Umbilical cord (tissue), 2 donors: ENCODE results near the gene GRID1. TPM values are rescaled to one million over a fixed set of nuclear protein-coding genes. Genes with fewer than 3 reads are reported as not detected.
A peak's percentile ranks its signal among the peaks of the same experiment; 100 is the strongest.

Source experiments
- DNase-seq: peaks from one replicate; pipeline ENCODE4 v3.0.0-alpha.2; 2015; ENCODE audit warnings: low spot score
- total RNA-seq: library from RNA; depleted of rRNA; stranded (reverse); fragments of >200 nt; gene quantifications from one replicate; pipeline ENCODE4 v1.2.3, GENCODE V29; 2014; ENCODE audit warnings: low replicate concordance; ENCODE audit not compliant: insufficient read depth

The GRID1 gene
- total RNA-seq = 7.2 TPM

DNA sequence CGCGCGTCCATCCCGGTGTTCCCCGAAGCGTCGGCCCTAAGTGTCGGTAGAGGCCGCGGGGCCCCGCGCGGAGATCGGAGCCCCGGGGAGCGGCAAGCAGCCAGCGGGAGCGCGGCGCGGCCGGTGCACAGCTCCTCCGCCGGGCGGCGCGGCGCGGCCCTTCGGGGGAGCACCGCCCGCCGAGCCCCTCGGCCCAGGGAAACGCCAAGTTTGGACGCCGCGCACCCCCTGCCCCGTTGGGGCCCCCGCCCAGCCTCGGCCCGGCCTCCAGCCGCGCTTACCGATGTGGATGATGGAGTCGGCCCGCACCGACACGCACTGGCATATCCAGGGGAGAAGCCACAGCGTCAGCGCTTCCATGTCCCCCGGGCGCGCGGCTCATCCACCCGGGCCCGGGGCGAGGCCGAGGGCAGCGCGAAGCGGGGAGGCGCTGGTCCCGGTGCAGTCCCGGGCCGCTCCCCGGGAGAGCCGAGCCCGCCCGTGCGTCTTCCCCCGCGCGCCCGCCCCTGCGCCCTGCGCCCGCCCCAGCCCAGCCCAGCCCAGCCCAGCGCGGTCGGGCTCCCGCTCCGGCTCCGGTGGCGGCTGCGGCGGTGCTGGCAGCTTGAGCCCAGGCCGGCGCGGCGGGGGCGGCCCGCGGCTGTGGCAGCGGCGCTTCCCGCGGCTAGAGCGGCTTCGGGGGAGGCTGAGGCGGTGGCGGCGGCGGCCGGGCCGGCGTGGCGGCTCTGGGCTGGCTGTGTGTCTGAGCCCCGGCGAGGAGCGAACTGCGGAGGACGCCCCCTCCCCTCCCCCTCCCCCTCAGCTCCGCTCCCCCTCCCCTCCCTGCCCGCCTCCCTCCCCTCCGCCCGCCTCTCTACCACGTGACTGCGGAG is at the start of gene GRID1:
TSS of gene GRID1 (minus strand) at position 763 of the 869 bp plus-strand sequence.
- DNase-seq = peak; percentile 54

DNA sequence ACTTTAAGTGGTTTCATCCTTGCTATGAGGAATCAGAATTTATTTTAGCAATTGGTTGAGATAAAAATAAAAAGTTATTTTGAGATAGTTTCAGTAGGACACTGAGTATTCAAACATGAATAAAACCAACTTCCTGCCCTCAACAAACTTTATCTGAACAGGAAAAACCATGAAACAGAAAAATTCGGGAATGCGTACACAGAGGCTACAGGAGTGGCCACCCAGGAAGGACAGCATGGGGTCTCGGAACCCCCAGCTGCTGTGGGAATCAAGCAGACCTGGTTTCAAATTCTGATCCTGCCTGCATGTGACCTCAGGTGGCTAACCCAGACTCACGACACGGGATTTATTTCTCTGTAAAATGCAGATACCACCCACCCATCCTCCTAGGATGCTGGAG is 49.0 kb upstream of the GRID1 start:
- DNase-seq = no peak

DNA sequence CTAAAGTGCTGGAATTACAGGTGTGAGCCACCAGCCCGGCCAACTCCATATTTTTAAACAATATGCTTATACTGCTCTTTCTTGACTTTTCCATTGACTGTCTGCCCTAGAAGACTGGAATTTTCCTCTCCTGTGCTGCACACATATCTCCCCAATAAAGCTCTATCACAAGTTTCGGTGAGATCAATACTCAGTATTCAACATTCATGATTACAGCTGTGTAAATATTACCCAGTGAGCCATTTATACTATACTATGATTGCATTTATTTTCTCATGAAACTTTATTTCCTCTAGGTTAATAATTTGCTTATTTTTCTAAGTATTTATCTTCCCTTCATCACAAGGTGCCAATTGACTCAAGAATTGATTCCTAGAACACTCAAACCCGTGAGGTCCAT is 48.5 kb upstream of the GRID1 start:
- DNase-seq = no peak

DNA sequence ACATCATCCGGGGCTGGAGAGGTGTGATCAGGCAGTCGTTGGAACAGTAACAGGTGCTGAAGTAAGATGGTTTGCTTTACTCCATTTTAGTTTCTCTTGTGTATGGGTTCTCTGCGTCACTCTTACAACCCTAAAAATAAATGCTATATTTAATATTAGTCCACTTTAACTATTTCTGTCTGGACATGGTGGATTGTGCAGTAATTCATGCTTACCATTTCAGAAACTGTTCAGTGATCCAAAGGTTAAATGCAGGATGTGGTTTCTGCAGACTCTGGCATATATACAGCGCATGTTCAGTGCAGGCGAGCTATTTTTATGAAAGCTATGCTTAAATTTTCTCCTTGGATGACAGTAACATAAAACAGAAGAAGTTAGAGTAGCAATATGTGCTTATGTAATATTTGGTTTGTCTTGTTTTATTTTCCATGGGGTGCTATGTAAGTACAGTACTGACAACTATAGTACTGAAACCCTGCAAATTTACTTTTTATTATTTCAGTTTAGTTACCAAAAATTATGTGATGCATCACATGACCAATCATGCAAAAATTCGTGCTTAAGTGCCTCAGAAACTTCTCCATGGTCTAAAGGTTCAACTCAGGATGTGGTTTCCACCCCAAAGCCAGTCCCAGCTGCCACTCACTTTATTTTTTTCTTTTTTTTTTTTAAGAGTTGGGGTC is 46.6 kb upstream of the GRID1 start:
- peak; percentile 94 for DNase-seq

DNA sequence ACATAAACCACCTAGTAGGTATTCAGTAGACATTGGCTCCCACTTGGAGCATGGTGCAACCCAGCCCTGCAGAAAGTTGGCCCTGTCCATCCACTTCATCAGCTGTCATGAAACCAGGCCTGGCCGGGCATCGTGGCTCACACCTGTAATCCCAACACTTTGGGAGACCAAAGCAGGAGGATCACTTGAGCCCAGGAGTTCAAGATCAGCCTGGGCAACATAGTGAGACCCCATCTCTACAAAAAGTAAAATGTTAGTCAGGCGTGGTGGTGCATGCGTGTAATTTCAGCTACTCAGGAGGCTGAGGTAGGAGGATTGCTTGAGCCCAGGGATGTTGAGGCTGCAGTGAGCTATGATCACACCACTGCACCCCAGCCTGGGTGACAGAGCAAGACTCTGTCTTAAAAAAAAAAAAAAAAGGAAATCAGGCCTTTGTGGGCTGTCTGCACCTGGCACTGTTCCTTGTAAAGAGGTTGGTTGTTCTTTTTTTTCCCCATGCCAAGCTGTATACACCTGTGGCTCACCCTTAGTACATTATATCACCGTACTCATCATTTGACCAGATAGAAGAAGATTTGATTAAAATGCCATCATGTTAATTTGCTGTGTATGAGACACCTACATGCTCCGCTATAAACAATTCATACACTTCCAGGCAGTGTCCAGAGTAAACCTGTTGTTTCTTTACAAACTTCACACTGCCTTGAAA is 45.4 kb upstream of the GRID1 start:
- DNase-seq = no peak

DNA sequence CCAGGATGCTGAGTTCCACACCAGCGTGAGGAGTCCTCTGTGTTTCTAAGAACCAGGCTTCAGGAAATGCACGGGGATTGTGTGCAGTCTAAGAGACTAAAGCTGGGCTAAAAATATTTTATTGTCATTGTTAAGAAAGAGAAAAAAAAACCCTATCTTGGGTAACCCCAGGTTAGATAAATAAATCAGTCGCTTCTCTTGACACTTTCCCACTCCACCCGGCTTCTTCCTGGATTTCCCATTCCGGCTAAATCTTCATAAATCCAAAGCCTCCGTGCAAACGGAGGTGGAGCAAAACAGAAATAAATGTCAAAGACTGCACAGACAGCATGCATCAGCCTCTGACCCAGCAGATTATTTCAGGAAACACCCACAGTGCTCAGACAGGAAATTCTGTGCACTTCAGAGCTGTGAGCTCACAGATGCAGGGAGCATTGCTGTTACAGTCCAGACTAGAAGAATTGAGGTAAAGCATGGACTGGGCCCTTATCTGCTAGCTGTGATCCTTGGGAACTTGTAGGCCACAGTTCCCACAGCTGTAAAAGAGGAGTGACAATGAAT is 44.8 kb upstream of the GRID1 start:
- peak; percentile 98 for DNase-seq

DNA sequence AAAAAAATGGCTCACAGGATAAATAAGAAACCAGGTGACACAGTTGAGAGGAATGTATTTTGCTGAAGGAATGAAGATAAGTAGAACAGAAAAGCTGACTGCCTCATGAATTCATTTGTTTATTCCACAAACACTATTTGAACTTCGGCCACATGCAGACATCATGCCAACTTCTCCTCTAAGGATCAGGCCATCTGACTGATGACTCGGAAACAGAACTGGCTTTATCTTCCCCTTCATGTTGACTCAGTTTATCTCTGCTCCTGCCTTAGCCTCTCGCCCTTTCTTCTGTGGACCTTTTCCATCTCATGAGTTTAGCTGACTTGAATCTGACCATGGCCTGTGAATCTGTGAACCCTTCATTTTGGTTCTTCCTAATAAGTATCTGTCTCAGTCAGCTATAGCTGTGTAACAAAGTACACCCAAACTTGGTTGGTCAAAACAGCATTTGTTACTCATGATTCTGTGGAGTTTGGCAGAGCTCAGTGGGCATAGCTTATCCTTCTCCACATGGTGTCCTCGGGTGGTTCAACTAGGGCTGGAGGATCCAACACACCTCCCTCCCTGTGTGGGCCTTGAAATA is 44.0 kb upstream of the GRID1 start:
- no peak for DNase-seq

DNA sequence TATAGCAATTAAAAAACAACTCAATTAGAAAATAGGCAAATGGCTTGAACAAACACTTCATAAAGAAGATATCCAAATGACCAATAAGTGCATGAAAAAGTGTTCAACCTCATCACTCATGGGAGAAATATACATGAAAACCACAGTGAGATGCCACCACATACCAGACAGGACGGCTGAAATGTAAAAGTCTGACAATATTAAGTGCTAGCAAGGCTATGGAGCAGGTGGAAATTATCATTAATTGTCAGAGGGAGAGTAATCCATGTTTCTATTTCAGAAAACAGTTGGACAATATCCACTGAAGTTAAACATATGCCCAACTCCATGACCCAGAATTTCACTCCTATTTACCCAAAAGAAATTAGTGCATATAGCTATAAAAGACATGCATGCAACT is 42.6 kb upstream of the GRID1 start:
- DNase-seq = no peak

DNA sequence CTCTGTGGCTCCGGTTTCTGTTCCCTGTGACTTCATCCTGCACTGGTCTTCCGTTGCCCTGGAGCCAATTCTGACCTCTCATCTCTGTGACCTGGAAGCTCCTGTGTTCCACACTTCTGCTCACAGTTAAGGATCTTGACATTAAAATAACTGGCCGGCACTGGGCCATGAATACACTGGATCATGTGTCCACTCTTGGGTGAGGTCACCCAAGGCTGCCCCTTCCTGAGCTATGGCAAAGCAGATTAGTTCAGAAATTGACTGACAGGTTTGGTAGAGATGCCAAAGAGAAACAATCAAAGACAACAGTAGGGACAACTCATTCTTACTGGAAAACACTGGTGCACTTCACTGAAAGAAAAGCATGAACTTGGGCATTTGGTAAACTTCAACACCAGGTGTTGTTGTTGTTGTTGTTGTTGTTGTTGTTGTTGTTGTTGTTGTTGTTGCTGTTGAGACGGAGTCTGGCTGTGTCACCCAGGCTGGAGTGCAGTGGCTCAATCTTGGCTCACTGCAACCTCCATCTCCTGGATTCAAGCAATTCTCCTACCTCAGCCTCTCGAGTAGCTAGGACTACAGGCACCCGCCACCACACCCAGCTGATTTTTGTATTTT is 36.7 kb upstream of the GRID1 start:
- DNase-seq = no peak

DNA sequence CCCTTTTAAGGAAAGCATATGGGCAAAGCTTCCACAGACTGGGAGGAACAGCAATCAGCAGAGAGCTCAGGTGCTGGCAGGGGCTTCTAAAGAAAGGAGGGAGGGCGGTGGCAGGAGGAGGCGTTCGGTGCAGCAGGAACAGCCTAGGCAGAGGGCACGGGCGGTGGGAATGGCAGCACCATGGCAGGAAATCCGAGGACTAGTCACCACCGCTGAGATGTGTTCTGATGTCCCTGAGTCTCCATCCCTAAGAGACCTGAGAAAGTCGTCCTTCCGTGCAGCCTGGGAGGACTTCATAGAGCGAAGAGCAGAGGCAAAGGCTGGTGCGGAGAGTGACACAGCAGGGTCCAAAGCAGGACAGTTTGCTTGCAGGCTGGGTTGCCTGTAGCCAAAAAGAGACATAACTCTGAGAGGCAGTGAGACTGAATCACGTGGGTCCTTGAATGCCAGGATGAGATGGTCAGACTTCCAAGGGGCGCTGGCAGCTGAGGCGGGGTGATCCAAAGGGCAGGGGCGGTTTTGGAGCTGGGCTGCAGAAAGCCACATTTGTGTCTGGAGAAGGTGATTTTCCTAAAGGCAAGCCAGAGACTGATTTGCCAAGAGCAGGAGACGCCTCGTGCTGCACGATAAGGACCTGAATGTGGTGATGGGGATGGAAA is 35.8 kb upstream of the GRID1 start:
- DNase-seq = peak; percentile 38

DNA sequence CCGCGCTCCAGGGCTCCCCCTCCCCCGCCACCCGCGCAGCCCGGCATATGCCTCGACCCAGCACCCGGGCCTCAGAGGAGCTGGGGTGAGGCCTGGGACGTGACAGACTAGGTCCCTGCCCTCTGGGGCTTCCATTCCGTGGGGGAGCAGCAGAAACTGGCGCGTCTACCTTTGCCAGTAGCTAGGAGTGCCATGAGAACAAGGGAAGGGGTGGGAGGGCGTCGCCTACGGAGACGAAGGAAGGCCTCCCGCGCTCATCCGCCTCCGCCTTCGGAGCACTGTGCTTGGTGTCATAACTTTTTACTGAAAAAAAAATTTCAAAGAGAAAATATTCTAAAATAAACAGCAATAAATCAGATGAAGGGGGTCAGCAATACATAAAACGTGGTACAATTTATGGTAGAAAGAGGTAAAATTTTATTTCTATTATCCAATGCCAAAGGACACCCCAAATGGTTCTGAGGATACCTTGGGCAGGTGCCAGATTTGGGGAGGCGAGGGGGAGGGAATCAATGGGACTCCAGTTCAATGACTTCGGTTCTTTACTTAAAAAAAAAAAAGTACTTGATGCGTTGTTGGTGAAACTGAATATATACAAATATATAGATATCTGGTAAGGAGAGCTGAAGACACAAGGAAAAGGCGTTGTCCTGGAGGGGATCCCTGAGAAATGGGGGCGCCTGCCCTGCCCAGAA is 35.1 kb upstream of the GRID1 start:
- DNase-seq = peak; percentile 21

DNA sequence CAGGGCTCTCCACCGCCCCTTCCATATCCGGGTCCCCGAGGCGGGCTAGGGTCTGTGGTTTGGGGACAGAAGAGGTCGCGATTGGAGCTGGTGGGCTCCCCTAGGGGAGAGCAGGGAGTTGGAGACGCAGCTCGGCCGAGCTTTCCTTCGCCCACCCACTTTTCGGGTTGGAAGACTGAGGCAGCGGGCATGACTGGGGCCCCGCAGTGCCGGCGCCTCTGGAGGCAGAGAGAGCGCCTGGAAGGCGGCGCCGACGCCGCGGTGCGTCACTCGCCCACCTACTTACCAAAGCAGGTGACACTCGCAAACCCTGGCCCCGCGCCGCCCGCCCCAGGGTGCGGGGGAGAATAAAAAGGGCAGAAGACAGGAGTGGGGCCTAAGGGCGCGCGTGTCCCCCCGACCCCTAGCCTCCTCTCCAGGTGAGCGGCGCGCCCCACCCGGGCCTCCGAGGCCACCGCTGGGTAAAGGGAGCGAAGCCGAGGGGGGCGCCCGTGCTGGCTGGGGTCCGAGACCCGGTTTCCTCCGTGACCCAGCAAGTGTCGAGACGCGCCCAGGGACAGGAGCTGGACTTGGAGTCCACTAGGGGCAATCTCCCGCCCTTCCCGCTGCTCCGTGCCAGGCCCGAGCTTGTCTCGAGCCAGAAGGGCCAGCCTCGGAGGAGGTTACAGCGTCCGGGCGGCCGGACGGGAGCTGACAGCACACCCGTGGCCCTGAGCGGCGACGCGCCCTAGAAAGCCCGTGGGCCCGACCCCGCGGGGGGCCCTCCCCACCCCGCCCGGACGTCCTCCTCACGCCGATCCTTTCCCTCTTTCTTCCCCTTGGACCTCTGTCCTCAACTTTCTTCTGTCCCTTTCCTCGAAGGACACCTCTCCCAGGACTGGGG is 34.4 kb upstream of the GRID1 start:
- peak; percentile 48 for DNase-seq

DNA sequence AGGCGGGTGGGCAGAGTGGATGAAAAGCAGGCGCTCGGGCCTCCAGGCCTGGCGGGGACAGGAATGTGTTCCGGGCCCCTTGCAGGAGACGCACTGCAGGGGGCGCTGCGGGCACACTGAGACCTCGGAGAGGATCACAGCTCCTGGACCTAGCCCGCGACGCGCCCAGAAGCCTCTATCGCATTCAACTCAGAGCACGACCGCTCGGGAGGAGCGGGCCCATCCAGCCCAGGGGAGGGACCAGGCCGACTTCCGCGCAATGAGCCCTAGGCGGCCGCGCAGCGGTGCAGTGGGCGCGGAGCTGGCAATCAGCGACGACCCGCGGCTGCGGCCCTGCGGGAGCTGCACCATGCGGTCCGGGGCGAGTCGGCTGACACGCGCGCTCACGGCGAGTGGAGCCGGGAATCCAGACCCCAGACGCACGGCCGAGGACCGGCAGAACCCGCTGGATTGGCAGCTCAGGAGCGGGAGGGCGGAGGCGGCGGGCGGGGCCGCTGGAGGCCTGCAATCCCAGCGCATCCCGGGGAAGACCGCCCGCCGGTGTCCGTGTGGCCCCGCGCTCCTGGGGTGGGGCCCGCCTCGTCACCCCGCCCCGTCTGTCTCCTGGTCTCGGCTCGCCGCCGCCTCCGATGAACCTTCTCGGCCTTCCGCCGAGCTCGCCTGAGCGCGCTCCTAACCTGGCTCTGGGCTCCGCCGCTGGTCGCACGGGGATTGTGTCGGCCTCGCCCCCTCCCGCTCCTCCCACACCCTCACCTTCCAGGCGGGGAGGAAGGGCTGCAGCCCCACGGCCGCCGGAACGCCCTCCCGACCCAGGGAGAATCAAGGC is 33.5 kb upstream of the GRID1 start:
- DNase-seq = peak; percentile 97

DNA sequence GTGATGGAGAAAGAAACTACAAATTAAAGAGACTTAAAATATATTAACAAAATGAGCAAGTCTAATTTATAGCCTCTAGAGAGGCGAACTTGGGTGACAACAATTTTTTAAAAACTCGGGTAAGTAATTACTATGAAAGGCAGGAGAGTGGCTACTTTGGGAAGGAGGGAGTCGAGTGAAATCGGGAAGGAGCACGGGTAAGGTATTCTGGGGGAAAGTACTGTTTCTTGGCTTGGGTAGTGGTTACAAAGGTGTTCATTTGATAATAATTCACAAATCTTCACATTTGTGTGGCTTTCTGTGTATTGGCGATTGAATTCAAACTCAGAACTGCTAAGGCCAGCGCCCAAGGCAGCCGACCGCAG is 32.9 kb upstream of the GRID1 start:
- DNase-seq = no peak

DNA sequence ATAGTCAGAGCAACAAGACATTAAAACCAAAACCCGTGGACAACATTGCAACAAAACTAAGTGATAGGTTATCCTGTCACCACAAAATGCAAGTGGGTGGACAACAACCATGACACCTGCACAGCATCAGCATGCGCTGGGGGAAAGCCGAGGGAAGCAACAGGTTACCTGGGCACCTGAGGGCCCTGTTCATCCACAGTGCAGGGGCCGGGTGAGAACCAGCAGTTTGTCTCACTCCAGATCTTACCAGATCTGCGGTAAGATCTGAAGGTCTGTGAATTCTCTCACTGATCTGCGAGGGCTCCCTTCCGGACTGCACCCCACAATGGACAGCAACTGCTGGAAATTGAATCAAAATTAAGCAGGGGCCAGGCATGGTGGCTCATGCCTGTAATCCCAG is 30.5 kb upstream of the GRID1 start:
- no peak for DNase-seq

DNA sequence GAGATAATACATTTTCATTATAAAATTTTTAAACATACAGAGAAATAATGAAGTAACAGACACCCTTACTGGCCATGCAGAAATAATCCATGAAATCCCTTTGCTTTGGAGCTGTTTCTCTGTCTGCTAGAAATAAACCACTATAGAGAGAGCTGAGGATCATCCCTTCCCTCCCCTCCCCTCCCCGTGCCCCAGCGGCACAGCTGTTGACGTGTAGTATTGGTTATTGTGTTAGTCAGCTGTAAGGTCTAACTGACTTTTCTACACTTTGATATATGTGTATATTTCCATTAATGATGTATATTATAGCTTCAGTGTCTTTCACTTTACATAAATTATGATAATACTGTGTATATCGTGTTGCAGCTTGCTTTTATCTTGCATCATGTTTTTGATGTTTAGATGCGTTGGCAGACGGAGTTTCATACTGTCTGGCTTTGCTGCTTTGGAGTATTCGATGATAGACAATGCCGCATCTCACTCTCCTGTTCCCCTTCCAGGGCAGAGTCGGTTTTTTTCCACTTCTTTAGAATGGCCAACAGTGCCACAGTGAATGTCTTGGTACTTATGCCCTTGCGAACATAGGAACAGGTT is 27.4 kb upstream of the GRID1 start:
- no peak for DNase-seq

DNA sequence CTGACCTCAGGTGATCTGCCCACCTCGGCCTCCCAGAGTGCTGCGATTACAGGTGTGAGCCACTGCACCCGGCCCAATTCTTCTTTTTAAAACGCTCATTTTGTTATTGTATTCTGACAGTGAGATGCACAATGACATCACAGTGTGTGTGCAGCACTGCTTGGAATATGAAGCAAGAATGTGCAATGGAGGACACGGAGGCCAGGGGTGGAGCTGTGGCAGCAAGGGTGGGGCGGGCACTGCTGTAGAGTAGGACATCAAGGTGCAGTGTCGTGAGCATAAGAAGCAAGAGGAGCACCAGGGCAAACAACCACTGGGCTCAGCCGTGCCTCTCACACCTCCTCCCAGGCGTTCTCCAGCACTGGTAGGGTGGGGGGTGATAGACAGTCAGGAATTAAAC is 26.8 kb upstream of the GRID1 start:
- no peak for DNase-seq

DNA sequence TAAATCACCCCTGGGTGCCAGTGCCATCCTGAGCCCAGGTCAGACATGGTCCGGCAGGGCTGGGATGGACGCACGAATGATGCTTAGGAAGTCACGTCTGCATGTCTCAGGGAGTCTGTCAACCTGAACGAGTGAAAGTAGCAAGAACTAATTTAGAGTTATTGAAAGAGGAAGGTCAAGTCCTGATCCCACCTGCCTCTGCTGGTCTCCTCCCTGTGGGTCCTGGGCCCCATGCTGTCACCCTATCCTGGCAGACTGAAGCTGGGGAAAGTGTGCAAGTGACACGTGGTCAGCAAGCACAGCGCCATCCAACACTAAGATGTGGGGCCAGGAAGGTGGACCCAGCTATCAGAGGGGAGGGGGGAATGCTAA is 26.1 kb upstream of the GRID1 start:
- DNase-seq = no peak
